ENCODE measurements around the gene CEP85.
"Not testable (repeated sequence)": the region's sequence is repeated elsewhere in the genome, so short reads cannot be mapped to it uniquely, and the experiment has no call there.

The CEP85 gene

GRCh38 chr1:26290882-26291261 is 56.9 kb downstream of the CEP85 start:
- DNase-seq (ENCODE audit: low spot score): no peak

- no peak for DNase-seq (ENCODE audit: low spot score)
Measured at GRCh38 chr1:26291433-26291832, 57.4 kb downstream of the CEP85 start.

GRCh38 chr1:26291939-26292338 is 57.9 kb downstream of the CEP85 start:
- no peak for DNase-seq (ENCODE audit: low spot score)

GRCh38 chr1:26292735-26293134 is 58.7 kb downstream of the CEP85 start:
- DNase-seq (ENCODE audit: low spot score): not testable (repeated sequence)

- DNase-seq (ENCODE audit: low spot score): no peak
Measured at GRCh38 chr1:26293911-26294463, 60.0 kb downstream of the CEP85 start.

- DNase-seq (ENCODE audit: low spot score): no peak
Measured at GRCh38 chr1:26295194-26296138, 61.5 kb downstream of the CEP85 start.

- DNase-seq (ENCODE audit: low spot score): no peak
Measured at GRCh38 chr1:26296340-26297056, 62.5 kb downstream of the CEP85 start.

GRCh38 chr1:26297057-26297790 is 63.2 kb downstream of the CEP85 start:
- DNase-seq (ENCODE audit: low spot score): no peak

GRCh38 chr1:26297791-26298124 is 63.8 kb downstream of the CEP85 start:
- no peak for DNase-seq (ENCODE audit: low spot score)

- no peak for DNase-seq (ENCODE audit: low spot score)
Measured at GRCh38 chr1:26300578-26301275, 66.7 kb downstream of the CEP85 start.

GRCh38 chr1:26302733-26303405 is 68.9 kb downstream of the CEP85 start:
- no peak for DNase-seq (ENCODE audit: low spot score)

GRCh38 chr1:26305667-26306289 is 71.8 kb downstream of the CEP85 start:
- DNase-seq (ENCODE audit: low spot score): no peak

- DNase-seq (ENCODE audit: low spot score): peak; percentile 68
Measured at GRCh38 chr1:26306290-26307229, 72.6 kb downstream of the CEP85 start, which contains the start of gene UBXN11. TSS of gene UBXN11 (minus strand) at chr1:26306636. CDS start at chr1:26302883, 3,753 bp downstream.

GRCh38 chr1:26307363-26307781 is 73.4 kb downstream of the CEP85 start:
- no peak for DNase-seq (ENCODE audit: low spot score)

- not testable (repeated sequence) for DNase-seq (ENCODE audit: low spot score)
Measured at GRCh38 chr1:26307966-26308899, 74.2 kb downstream of the CEP85 start.

GRCh38 chr1:26314501-26314900 is 80.5 kb downstream of the CEP85 start:
- no peak for DNase-seq (ENCODE audit: low spot score)

- no peak for DNase-seq (ENCODE audit: low spot score)
Measured at GRCh38 chr1:26315874-26316850, 82.2 kb downstream of the CEP85 start.

Data from kidney capillary endothelial cell (primary cell).